Measurements from ENCODE around the gene C22orf39.

C22orf39 gene

GRCh38 chr22:19476023-19476422, 28.5 kb upstream of the C22orf39 start:
- no peak for DNase-seq

- DNase-seq = no peak
Measured at GRCh38 chr22:19473578-19473977, 26.1 kb upstream of the C22orf39 start.

- DNase-seq = no peak
Measured at GRCh38 chr22:19472233-19472632, 24.7 kb upstream of the C22orf39 start.

- no peak for DNase-seq
Measured at GRCh38 chr22:19471572-19471971, 24.1 kb upstream of the C22orf39 start.

GRCh38 chr22:19470010-19470409, 22.5 kb upstream of the C22orf39 start:
- DNase-seq = no peak

- no peak for DNase-seq
Measured at GRCh38 chr22:19469421-19469820, 21.9 kb upstream of the C22orf39 start.

- no peak for DNase-seq
Measured at GRCh38 chr22:19467912-19468311, 20.4 kb upstream of the C22orf39 start.

GRCh38 chr22:19466848-19467752, 19.6 kb upstream of the C22orf39 start:
- DNase-seq = no peak

GRCh38 chr22:19466126-19466716, 18.7 kb upstream of the C22orf39 start:
- no peak for DNase-seq

GRCh38 chr22:19464975-19465374, 17.5 kb upstream of the C22orf39 start:
- DNase-seq = no peak

GRCh38 chr22:19464546-19464945, 17.0 kb upstream of the C22orf39 start:
- no peak for DNase-seq

GRCh38 chr22:19463491-19464469, 16.3 kb upstream of the C22orf39 start:
- DNase-seq = no peak

GRCh38 chr22:19463008-19463407, 15.5 kb upstream of the C22orf39 start:
- no peak for DNase-seq

- no peak for DNase-seq
Measured at GRCh38 chr22:19461506-19461905, 14.0 kb upstream of the C22orf39 start.

- DNase-seq = no peak
Measured at GRCh38 chr22:19460036-19460435, 12.5 kb upstream of the C22orf39 start.

- no peak for DNase-seq
Measured at GRCh38 chr22:19457828-19458428, 10.4 kb upstream of the C22orf39 start.

GRCh38 chr22:19456541-19456940, 9.0 kb upstream of the C22orf39 start:
- DNase-seq = no peak

GRCh38 chr22:19455585-19456370, 8.3 kb upstream of the C22orf39 start:
- no peak for DNase-seq

GRCh38 chr22:19455033-19455432, 7.5 kb upstream of the C22orf39 start:
- DNase-seq = no peak

GRCh38 chr22:19454156-19454555, 6.6 kb upstream of the C22orf39 start:
- DNase-seq = no peak

- no peak for DNase-seq
Measured at GRCh38 chr22:19453718-19454117, 6.2 kb upstream of the C22orf39 start.

- DNase-seq = no peak
Measured at GRCh38 chr22:19451570-19451969, 4.1 kb upstream of the C22orf39 start.
